ENCODE measurements around the gene ESYT3. TPM values are rescaled to one million over a fixed set of nuclear protein-coding genes. Genes with fewer than 3 reads are reported as not detected.

The ESYT3 gene
- total RNA-seq, 2 experiments from 2014 or later, result not detected

DNA sequence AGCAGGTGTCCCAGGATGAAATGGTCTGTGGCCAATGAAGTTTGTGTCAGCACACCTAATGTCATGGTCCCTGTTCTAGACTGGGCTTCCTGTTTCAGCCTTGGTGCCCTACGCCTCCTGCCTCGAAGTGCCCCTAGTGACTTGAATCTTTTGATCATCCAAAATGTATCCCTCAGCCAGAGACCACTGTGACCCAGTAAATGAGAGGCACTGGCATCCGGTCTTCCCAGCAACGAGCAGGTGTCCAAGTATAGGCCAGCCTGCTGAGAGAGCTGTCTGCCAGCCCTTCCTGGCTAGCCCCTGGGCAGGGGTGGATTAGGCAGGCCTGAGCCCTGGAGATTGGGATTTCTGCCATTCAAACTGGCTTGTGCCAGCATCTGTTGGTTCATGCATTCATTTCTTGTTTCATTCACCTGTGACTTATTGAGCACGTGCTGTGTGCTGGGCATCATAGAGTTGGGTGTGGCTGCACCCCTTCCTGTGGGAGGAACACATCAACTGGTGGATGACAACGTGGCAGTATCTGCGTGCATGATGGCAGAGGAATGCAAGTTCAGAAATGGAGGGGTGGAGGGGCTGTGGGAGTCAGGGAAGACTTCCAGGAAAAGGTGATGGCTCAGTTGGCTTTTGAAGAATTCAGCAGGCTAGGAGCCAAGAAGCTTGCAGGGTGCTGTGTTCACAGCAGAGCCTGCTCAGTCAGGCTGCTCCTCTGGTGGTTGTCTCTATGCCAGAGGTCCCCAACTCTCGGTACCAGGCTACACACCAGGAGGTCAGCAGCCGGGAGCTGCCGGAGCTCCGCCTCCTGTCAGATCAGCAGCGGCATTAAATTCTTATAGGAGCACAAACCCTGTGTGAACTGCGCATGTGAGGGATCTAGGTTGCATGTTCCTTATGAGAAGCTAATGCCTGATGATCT is 21.6 kb downstream of the ESYT3 start:
- BruUV-seq (replicated peaks), result no TSS peak
- Histone ChIP-seq H3K9me3 (ENCODE audit: low read length) (no peaks in the 10 kb centered on the region), H3K4me2 (ENCODE audit: low read length) (no peak overlapping the region), H3K27ac (ENCODE audit: low read depth, low read length, poor library complexity, severe bottlenecking) (no peak overlapping the region), H3K9me2 (ENCODE audit: insufficient read depth, low read length) (no peaks in the 10 kb centered on the region), H3K36me3 (ENCODE audit: insufficient read depth, low read length) (no peaks in the 10 kb centered on the region), H3K4me3 (ENCODE audit: low read depth, low read length, poor library complexity, severe bottlenecking) (no peak overlapping the region), H4K20me1 (ENCODE audit: insufficient read depth, low read length) (no peaks in the 10 kb centered on the region), H3K79me2 (ENCODE audit: insufficient read depth, low read depth, low read length) (no peaks in the 10 kb centered on the region), H2AFZ (ENCODE audit: low read length) (no peak overlapping the region), H3K4me1 (ENCODE audit: insufficient read depth, low read length, poor library complexity, severe bottlenecking) (no peaks in the 10 kb centered on the region)
- DNase-seq (ENCODE audit: low spot score), result no peak
- CTCF ChIA-PET (ENCODE audit: unreplicated experiment), result interaction anchor here (0.6 kb wide), 1 partner anchor 335 kb away, joined by 3 read pairs; no protein-coding TSS in a partner anchor
- TF ChIP-seq EZH2phosphoT487 (IDR thresholded peaks at IDR 0.05; ENCODE audit: borderline replicate concordance, low read depth, low read length), result no peak
- no peak for TF ChIP-seq CTCF (conservative IDR thresholded peaks at IDR 0.05; ENCODE audit: low read length)
- intact Hi-C loops (cut with micrococcal nuclease; ENCODE audit: unreplicated experiment), result no loop called here
- POLR2A ChIA-PET, result interaction anchor here (0.6 kb wide), 1 partner anchor 314 kb away, joined by 3 read pairs; no protein-coding TSS in a partner anchor

DNA sequence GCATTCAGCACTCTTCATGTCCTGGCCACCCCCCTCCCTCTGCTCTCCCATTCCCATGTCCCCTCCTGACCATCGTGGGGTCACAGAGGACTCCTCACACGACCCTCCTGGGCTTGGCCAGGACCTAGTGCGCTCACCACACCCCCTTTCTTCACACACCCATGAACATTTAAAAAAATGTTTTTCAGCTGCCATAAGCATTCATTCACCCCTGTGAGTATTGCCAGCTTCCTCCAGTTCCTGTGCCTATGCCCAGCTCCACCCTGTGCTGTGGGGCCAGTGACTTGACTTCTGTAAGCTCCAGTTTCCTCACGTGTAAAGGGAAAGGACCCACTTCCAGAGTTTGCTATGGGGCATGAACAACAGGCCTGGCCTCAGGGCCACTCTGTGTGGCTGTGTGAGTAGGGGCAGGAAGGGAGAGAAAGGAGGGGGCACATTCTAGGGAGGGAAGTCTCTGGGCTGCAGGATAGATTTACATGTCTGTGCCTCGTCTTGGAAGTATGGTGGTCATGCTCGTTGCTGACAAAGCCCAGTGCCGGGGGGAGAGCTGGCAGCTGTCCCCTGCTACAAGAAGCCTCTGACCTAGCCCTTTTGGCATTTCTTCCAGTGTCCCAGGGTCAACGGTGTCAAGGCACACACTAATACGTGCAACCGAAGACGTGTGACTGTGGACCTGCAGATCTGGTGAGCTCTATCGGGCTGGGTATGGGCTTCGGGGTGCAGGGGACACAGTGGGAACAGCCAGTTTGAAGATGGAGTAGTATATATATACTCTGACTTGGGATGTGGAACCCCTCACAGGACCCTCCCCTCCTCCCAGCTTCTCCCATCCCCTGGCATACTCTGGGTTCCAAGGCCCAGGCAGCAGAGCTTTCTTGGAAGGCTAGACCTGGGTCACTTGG is 22.8 kb downstream of the ESYT3 start:
- Histone ChIP-seq H4K20me1 (ENCODE audit: insufficient read depth, low read length) (no peaks in the 10 kb centered on the region), H3K9me3 (ENCODE audit: low read length) (no peaks in the 10 kb centered on the region), H3K9me2 (ENCODE audit: insufficient read depth, low read length) (no peaks in the 10 kb centered on the region), H3K4me1 (ENCODE audit: insufficient read depth, low read length, poor library complexity, severe bottlenecking) (no peaks in the 10 kb centered on the region), H3K27ac (ENCODE audit: low read depth, low read length, poor library complexity, severe bottlenecking) (no peak overlapping the region), H2AFZ (ENCODE audit: low read length) (no peak overlapping the region), H3K4me3 (ENCODE audit: low read depth, low read length, poor library complexity, severe bottlenecking) (no peak overlapping the region), H3K79me2 (ENCODE audit: insufficient read depth, low read depth, low read length) (no peaks in the 10 kb centered on the region), H3K4me2 (ENCODE audit: low read length) (no peak overlapping the region), H3K36me3 (ENCODE audit: insufficient read depth, low read length) (no peaks in the 10 kb centered on the region)
- CTCF ChIA-PET (ENCODE audit: unreplicated experiment), result no interaction called here
- BruUV-seq (replicated peaks), result no TSS peak
- no peak for DNase-seq (ENCODE audit: low spot score)
- no peak for TF ChIP-seq CTCF (conservative IDR thresholded peaks at IDR 0.05; ENCODE audit: low read length)
- TF ChIP-seq EZH2phosphoT487 (IDR thresholded peaks at IDR 0.05; ENCODE audit: borderline replicate concordance, low read depth, low read length), result no peak
- POLR2A ChIA-PET, result interaction anchor here (0.6 kb wide), 1 partner anchor 315 kb away, joined by 3 read pairs; no protein-coding TSS in a partner anchor
- intact Hi-C loops (cut with micrococcal nuclease; ENCODE audit: unreplicated experiment), result no loop called here

All from OCI-LY7 (cell line).